Smooth muscle cell (in vitro differentiated cells): Measurements from ENCODE around the gene FAM78B. TPM values are rescaled to one million over a fixed set of nuclear protein-coding genes. Genes with fewer than 3 reads are reported as not detected.

Source experiments
- DNase-seq: peaks from one replicate; lab custom pipeline; 2025; ENCODE audit not compliant: unreplicated experiment; lab: John Stamatoyannopoulos, UW
- H2AFZ ChIP-seq: fragments of 200-600 bp; sonication (generic); 2 replicates; pipeline ENCODE4 v1.6.0; 2016; ENCODE audit warnings: antibody characterized with exemption, low read depth, mild to moderate bottlenecking
- H3F3A ChIP-seq: fragments of 200-600 bp; sonication (generic); 2 replicates; pipeline ENCODE4 v1.6.0; 2017; ENCODE audit warnings: antibody characterized with exemption, low read depth
- H3K27ac ChIP-seq: fragments of 200-600 bp; sonication (generic); 2 replicates; pipeline ENCODE4 v1.5.1; 2016; ENCODE audit warnings: low read depth, mild to moderate bottlenecking
- H3K27me3 ChIP-seq: fragments of 200-600 bp; sonication (generic); 2 replicates; pipeline ENCODE4 v1.6.1; 2016; ENCODE audit warnings: low read depth, mild to moderate bottlenecking
- H3K36me3 ChIP-seq: fragments of 200-600 bp; sonication (generic); 2 replicates; pipeline ENCODE4 v1.5.1; 2016; ENCODE audit warnings: low read depth
- H3K4me1 ChIP-seq: fragments of 200-600 bp; sonication (generic); 2 replicates; pipeline ENCODE4 v1.5.1; 2016; ENCODE audit warnings: low read depth
- H3K4me2 ChIP-seq: fragments of 200-600 bp; sonication (generic); 2 replicates; pipeline ENCODE4 v1.6.0; 2016; ENCODE audit warnings: mild to moderate bottlenecking
- H3K4me3 ChIP-seq: fragments of 200-600 bp; sonication (generic); 2 replicates; pipeline ENCODE4 v1.5.1; 2016; ENCODE audit warnings: mild to moderate bottlenecking
- H3K79me2 ChIP-seq: fragments of 200-600 bp; sonication (generic); 2 replicates; pipeline ENCODE4 v1.6.0; 2016; ENCODE audit warnings: low read depth, mild to moderate bottlenecking
- H3K9ac ChIP-seq: fragments of 200-600 bp; sonication (generic); 2 replicates; pipeline ENCODE4 v1.6.0; 2016; ENCODE audit warnings: low read depth
- H3K9me3 ChIP-seq: fragments of 200-600 bp; sonication (generic); replicated peaks from 2 replicates; pipeline ENCODE4 v1.5.1; 2016; ENCODE audit warnings: low read depth
- H4K20me1 ChIP-seq: fragments of 200-600 bp; sonication (generic); 2 replicates; pipeline ENCODE4 v1.6.0; 2016; ENCODE audit warnings: low read depth
- WGBS: methylation state at CpG from one replicate; pipeline ENCODE4 v1.1.7; 2016; ENCODE audit warnings: low lambda C conversion rate; 5-methylcytosine and 5-hydroxymethylcytosine counted together
- polyA plus RNA-seq: library from polyadenylated mRNA; unstranded; fragments of >200 nt; fragmentation: Nextera tagmentation; extraction: Ambion mirVana; gene quantifications from 2 replicates; pipeline ENCODE4 v1.2.1, GENCODE V29; 2016
- total RNA-seq: library from RNA; depleted of rRNA; stranded (reverse); fragments of >200 nt; gene quantifications from 2 replicates; pipeline ENCODE4 v1.2.3, GENCODE V29; 2014
- TF ChIP-seq, protein P1 (sequence below): fragments of 200-600 bp; sonication (generic); IDR thresholded peaks from 2 replicates; pipeline ENCODE4 v1.5.1; 2017; ENCODE audit warnings: borderline replicate concordance, mild to moderate bottlenecking, antibody characterized with exemption; ENCODE audit not compliant: insufficient read depth, poor library complexity, severe bottlenecking

FAM78B gene
- total and polyA plus RNA-seq, 2 experiments from 2014 or later: 0.27 TPM; not detected in 1

GRCh38 chr1:166136222-166136621, 30.6 kb downstream of the FAM78B start:
- 53% methylated on average over 3 of the region's 3 CpGs for WGBS
- no peak for DNase-seq

DNA sequence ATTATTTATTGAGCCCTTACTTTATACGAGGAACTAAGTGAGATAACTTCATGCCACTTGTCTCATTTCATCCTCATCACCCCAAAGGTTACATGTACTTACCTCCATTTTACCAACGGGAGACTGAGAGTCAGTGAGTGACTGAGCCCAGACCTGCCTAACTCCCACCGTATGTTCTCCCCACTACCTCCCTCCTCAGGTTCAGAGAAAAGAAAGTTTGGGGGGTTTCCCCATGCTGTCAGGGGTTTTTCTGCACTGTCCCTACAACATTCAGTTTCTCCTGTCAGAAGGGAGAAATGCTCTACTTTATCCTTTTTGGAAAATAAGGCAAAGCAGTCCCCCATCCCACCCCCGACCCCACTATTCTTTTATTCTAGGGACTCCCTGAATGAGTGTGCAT, 32.9 kb downstream of the FAM78B start:
- H4K20me1 ChIP-seq: no peaks in the 10 kb centered on the region

More at GRCh38 chr1:166136222-166136621, 30.6 kb downstream of the FAM78B start:
- no peaks in the 10 kb centered on the region for H3K9me3 ChIP-seq
- no peaks in the 10 kb centered on the region for H3K36me3 ChIP-seq
- H3F3A ChIP-seq: no peaks in the 10 kb centered on the region
- TF ChIP-seq, protein P1, sequence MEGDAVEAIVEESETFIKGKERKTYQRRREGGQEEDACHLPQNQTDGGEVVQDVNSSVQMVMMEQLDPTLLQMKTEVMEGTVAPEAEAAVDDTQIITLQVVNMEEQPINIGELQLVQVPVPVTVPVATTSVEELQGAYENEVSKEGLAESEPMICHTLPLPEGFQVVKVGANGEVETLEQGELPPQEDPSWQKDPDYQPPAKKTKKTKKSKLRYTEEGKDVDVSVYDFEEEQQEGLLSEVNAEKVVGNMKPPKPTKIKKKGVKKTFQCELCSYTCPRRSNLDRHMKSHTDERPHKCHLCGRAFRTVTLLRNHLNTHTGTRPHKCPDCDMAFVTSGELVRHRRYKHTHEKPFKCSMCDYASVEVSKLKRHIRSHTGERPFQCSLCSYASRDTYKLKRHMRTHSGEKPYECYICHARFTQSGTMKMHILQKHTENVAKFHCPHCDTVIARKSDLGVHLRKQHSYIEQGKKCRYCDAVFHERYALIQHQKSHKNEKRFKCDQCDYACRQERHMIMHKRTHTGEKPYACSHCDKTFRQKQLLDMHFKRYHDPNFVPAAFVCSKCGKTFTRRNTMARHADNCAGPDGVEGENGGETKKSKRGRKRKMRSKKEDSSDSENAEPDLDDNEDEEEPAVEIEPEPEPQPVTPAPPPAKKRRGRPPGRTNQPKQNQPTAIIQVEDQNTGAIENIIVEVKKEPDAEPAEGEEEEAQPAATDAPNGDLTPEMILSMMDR: no peak
- H3K4me2 ChIP-seq: no peak overlapping the region
- H3K4me3 ChIP-seq: no peak overlapping the region
- no peaks in the 10 kb centered on the region for H3K4me1 ChIP-seq
- H3K27me3 ChIP-seq: no peaks in the 10 kb centered on the region
- no peak overlapping the region for H2AFZ ChIP-seq
- H3K27ac ChIP-seq: no peak overlapping the region
- H4K20me1 ChIP-seq: no peaks in the 10 kb centered on the region
- no peak overlapping the region for H3K9ac ChIP-seq
- no peaks in the 10 kb centered on the region for H3K79me2 ChIP-seq

GRCh38 chr1:166133276-166133841, 33.4 kb downstream of the FAM78B start:
- no peaks in the 10 kb centered on the region for H3K4me1 ChIP-seq
- no peak overlapping the region for H2AFZ ChIP-seq
- H3K9ac ChIP-seq: no peak overlapping the region
- 88% methylated on average over 7 of the region's 7 CpGs for WGBS
- no peaks in the 10 kb centered on the region for H3K79me2 ChIP-seq
- no peak overlapping the region for H3K27ac ChIP-seq
- no peaks in the 10 kb centered on the region for H4K20me1 ChIP-seq
- no peak for DNase-seq
- TF ChIP-seq, protein P1: peak; percentile 27
- no peaks in the 10 kb centered on the region for H3F3A ChIP-seq
- H3K4me3 ChIP-seq: no peak overlapping the region
- no peaks in the 10 kb centered on the region for H3K9me3 ChIP-seq
- H3K4me2 ChIP-seq: no peak overlapping the region
- no peaks in the 10 kb centered on the region for H3K36me3 ChIP-seq
- H3K27me3 ChIP-seq: no peaks in the 10 kb centered on the region

More for the DNA sequence above, 32.9 kb downstream of the FAM78B start:
- Histone ChIP-seq H3F3A (no peaks in the 10 kb centered on the region), H3K27me3 (no peaks in the 10 kb centered on the region), H3K79me2 (no peaks in the 10 kb centered on the region), H3K4me1 (no peaks in the 10 kb centered on the region), H3K9ac (no peak overlapping the region), H3K27ac (no peak overlapping the region), H3K36me3 (no peaks in the 10 kb centered on the region), H2AFZ (no peak overlapping the region), H3K4me3 (no peak overlapping the region), H3K4me2 (no peak overlapping the region), H3K9me3 (no peaks in the 10 kb centered on the region)
- TF ChIP-seq, protein P1: no peak
- 91% methylated on average over 4 of the region's 4 CpGs for WGBS
- DNase-seq: no peak

DNA sequence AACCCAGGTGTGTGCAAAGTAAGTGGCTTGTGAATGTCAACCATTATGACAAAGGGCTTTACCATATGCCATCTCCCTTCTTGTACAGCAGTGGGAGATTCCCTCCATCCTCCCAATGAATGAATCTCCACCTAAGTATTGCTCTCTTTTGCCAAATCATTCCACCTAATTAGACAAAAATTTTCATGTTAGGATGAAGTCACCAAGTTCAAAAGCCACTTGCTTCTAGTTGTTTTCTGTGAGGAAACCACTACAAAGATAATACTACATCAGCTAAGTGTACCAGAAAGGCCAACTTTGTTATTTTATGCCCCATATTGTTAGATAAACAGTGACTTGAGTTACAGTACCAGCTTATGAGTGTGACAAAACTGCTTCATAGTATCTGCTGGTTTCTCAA, 34.3 kb downstream of the FAM78B start:
- no peak overlapping the region for H3K9ac ChIP-seq
- no peaks in the 10 kb centered on the region for H3K36me3 ChIP-seq
- no peaks in the 10 kb centered on the region for H3F3A ChIP-seq
- H3K79me2 ChIP-seq: no peaks in the 10 kb centered on the region
- no peaks in the 10 kb centered on the region for H3K27me3 ChIP-seq
- TF ChIP-seq, protein P1: no peak
- no peaks in the 10 kb centered on the region for H3K9me3 ChIP-seq
- H3K27ac ChIP-seq: no peak overlapping the region
- H3K4me2 ChIP-seq: no peak overlapping the region
- H3K4me3 ChIP-seq: no peak overlapping the region
- no peaks in the 10 kb centered on the region for H3K4me1 ChIP-seq
- no peaks in the 10 kb centered on the region for H4K20me1 ChIP-seq
- no peak for DNase-seq
- no peak overlapping the region for H2AFZ ChIP-seq
